NCI-H1417 (cell line): ENCODE measurements around the gene TMPRSS4.

Source experiments
- DNase-seq, 3 experiments: peaks; one replicate each; lab custom pipeline; 2025; lab: John Stamatoyannopoulos, UW

Gene TMPRSS4

DNA sequence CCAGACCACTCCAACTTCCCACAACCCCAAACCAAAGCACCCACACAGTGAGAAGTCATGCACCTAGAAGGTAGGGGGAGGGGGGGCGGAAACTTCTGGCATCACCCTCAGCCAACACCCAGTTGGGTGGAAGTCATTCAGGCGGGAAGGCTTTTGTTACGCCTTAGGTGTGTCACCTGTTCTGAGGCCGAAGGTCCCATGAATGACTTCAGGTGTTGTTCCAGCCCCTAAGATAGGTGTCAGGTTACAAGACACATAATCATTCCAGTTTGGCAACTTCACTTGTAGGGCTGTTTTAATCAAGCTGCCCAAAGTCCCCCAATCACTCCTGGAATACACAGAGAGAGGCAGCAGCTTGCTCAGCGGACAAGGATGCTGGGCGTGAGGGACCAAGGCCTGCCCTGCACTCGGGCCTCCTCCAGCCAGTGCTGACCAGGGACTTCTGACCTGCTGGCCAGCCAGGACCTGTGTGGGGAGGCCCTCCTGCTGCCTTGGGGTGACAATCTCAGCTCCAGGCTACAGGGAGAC, at the start of gene TMPRSS4:
Gene TMPRSS4, plus strand, starts transcription at position 325 of the 528 bp plus-strand sequence. CDS start 225 bp downstream, outside the sequence.
- DNase-seq: peak; percentile 33 to 69 (median 67)

GRCh38 chr11:118027694-118028093, 49.2 kb upstream of the TMPRSS4 start:
- no peak for DNase-seq

GRCh38 chr11:118028626-118029025, 48.3 kb upstream of the TMPRSS4 start:
- DNase-seq: no peak

- DNase-seq: peak in 1 of 3 experiments; percentile 34
Observed at GRCh38 chr11:118033443-118033842, 43.4 kb upstream of the TMPRSS4 start.

GRCh38 chr11:118042141-118042540, 34.7 kb upstream of the TMPRSS4 start:
- DNase-seq: no peak

DNA sequence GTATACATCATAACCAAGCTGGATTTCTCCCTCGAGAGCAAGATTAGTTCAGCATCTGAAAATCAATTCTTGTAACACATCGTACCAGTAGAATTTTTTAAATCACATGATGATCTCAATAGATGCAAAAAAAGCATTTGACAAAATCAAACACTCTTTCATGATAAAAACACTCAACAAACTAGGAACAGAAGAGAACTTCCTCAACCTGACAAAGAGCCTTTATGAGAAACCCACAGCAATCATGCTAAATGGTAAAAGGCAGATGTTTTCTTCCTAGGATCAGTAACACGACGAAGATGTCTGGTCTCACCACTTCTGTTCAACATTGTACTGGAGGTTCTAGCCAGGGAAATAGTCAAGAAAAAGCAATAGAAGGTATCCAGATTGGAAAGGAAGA, 34.1 kb upstream of the TMPRSS4 start:
- no peak for DNase-seq

DNA sequence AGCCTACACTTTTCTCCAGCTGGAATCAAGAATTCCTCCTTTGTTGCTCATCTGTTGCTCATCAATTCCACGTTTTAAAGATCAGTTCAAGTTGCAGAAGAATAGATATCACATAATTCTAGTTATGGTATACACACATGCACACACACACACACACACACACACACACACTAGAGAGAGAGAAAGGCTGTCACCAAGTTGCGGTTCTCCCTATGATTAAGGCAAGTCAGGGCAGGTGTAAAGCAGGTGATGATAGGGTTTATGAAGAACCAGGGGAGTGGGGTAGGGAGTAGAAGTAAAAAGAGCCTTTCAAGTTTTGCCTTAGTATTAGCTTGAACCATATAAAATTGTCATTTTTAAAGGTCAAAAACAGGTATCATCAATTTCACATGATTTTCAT, 31.7 kb upstream of the TMPRSS4 start:
- DNase-seq: peak in 2 of 3 experiments; percentile 59 to 86

DNA sequence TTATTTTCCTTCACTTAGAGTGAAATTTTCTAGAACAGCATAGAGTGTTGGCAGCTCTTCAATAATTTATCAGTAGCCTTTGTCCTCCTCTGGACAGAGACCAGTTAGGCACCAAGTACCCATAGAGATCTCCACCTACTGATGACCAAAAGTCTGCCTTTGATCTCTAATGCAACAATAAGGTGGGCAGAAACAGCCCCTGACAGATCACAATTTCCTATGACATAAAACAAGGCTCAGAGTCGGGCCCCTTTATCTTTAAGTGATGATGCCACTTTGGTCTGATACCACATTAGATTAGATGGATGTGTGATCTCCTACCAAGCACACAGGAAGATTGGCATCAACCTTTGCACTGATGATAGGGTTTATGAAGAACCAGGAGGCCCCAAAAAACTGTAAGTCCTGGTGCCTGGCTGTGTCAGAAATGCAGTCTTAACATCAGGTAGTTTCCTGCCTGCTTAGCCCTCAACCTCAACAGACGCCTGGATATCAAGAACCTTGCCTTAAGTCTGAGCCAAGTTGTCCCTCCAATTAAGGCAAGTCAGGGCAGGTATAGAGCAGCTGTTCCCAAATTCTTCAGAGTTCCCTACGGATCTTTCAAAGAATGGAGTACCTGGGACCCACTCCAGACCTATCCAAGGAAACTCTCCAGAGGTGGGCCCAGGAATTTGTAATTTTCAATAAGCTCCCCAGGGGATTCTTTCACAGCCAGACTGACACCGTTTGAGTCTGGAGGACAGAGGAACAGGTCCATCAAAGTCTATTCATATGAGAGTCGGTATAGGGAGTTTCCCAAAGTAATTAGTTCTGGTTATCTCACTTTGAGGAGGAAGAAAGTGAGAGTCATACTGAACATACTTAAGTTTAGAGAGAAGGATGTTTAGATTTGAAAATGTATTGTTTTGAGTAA, 30.6 kb upstream of the TMPRSS4 start:
- peak in 1 of 3 experiments; percentile 15 for DNase-seq

GRCh38 chr11:118046964-118047700, 29.7 kb upstream of the TMPRSS4 start:
- no peak for DNase-seq

DNA sequence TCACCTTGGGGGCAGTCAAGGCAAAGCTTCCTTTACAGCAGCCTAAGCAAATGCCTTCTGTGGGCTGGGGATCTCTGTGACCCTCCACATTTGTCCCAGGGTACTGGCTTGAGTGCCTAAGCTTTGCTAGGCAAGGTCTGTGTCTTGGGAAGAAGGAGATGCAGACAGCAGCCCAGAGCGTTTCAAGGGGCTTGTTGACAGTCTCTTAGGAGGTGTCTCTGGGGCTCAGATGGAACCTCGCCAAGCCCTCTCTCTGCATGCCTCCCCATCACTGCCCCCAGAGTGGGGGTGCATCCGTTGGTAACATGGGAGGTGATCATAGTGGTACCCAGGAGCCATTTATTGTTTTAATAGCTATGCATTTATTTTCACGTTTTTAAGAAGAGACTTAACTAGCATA, 29.1 kb upstream of the TMPRSS4 start:
- no peak for DNase-seq

GRCh38 chr11:118048472-118049370, 28.2 kb upstream of the TMPRSS4 start:
- DNase-seq: no peak

DNA sequence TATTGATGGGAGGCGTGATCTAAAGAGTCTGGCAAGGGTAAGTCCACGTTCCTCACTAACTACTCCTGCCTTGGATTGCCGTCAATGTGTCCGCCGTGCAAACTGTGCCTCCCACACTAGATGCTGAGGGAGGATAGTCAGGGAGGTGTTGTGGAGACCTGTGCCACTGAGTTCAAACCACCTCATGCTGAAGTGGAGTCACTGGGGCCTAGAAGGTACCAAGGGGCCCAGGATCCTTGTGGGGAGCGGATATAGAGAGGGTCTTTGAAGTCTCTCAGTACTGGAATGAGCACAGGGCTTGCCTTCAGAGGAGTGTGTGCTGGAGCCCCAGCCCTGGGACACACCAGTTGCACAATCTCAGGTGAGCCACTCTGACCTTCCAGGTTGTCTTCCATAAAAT, 27.1 kb upstream of the TMPRSS4 start:
- no peak for DNase-seq

GRCh38 chr11:118050208-118050891, 26.5 kb upstream of the TMPRSS4 start:
- no peak for DNase-seq

- DNase-seq: no peak
Observed at GRCh38 chr11:118051136-118051610, 25.7 kb upstream of the TMPRSS4 start.

- no peak for DNase-seq
Observed at GRCh38 chr11:118051611-118052461, 25.0 kb upstream of the TMPRSS4 start.

- DNase-seq: no peak
Observed at GRCh38 chr11:118052581-118053206, 24.2 kb upstream of the TMPRSS4 start.

DNA sequence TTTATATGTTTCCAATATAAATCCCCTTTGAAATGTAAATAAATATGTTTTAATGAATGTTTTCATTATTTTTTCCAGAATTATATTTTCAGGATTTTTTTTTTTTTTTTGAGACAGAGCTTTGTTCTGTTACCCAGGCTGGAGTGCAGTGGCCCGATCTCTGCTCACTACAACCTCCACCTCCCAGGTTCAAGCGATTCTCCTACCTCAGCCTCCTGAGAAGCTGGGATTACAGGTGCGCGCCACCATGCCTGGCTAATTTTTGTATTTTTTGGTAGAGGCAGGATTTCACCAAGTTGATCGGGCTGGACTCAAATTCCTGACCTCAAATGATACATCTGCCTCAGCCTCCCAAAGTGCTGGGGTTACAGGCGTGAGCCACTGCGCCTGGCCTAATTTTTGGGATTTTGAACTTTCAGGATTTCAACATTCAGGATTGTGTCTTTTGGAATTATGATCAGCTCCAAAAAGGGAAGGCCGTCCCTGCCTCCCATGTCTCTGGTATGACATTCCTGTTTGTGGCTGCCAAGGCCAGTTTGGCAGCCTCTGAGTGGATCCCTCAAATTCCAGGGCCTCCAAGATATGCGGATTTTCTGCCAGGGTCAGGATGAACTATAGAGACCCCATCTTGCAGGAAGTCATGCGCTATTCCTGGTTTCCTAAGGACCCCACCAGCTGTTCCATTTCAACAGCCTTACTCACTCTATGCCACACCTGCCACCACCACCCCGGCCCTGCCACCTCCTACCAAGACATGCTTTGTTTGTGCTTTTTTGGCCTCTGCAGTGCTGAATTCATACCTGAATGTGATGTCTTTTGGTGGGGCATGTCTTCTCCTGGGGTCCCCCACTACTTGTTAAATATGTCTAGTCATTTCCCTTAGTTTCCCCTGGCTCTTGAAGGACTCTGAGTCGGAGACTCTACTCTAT, 21.9 kb upstream of the TMPRSS4 start:
- DNase-seq: no peak

DNA sequence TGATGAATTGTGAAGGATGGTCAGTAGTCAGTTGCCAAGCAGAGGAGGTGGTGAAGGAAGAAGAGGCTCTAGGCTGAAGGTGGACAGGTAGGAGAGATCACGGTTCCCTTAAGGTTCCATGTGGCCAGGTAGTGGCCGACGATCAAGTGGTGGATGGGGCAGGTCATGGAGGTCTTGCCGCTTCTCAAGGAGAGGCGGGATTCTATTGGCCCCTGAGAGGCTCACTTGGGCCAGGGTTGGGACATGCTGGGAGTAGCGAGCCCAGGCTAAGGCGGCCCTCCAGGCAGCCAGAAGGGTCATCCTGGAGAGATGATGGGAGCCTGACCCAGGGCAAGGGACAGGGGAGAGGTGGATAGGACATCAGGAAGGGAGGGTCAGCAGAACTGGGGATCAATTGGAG, 20.9 kb upstream of the TMPRSS4 start:
- no peak for DNase-seq
